ENCODE data around the gene BHLHE23.

Gene BHLHE23

GRCh38 chr20:63026582-63027165 is 19.9 kb upstream of the BHLHE23 start:
- no peak for DNase-seq (ENCODE audit: low read depth in 1 of 2, low spot score in 1 of 2)

- DNase-seq (ENCODE audit: low read depth in 1 of 2, low spot score in 1 of 2) = no peak
Observed at GRCh38 chr20:63025534-63026331, 19.0 kb upstream of the BHLHE23 start.

GRCh38 chr20:63024573-63025392 is 18.0 kb upstream of the BHLHE23 start:
- no peak for DNase-seq (ENCODE audit: low read depth in 1 of 2, low spot score in 1 of 2)

- DNase-seq (ENCODE audit: low read depth in 1 of 2, low spot score in 1 of 2) = no peak
Observed at GRCh38 chr20:63023936-63024571, 17.3 kb upstream of the BHLHE23 start.

GRCh38 chr20:63023071-63023935 is 16.5 kb upstream of the BHLHE23 start:
- DNase-seq (ENCODE audit: low read depth in 1 of 2, low spot score in 1 of 2) = no peak

- no peak for DNase-seq (ENCODE audit: low read depth in 1 of 2, low spot score in 1 of 2)
Observed at GRCh38 chr20:63022501-63022900, 15.7 kb upstream of the BHLHE23 start.

GRCh38 chr20:63021356-63022321 is 14.9 kb upstream of the BHLHE23 start:
- DNase-seq (ENCODE audit: low read depth in 1 of 2, low spot score in 1 of 2) = no peak

GRCh38 chr20:63020681-63021080 is 13.9 kb upstream of the BHLHE23 start:
- DNase-seq (ENCODE audit: low read depth in 1 of 2, low spot score in 1 of 2) = no peak

GRCh38 chr20:63017826-63018411 is 11.2 kb upstream of the BHLHE23 start:
- DNase-seq (ENCODE audit: low read depth in 1 of 2, low spot score in 1 of 2) = no peak

- no peak for DNase-seq (ENCODE audit: low read depth in 1 of 2, low spot score in 1 of 2)
Observed at GRCh38 chr20:63017076-63017825, 10.5 kb upstream of the BHLHE23 start.

- no peak for DNase-seq (ENCODE audit: low read depth in 1 of 2, low spot score in 1 of 2)
Observed at GRCh38 chr20:63016514-63017075, 9.8 kb upstream of the BHLHE23 start.

GRCh38 chr20:63015662-63016361 is 9.0 kb upstream of the BHLHE23 start:
- no peak for DNase-seq (ENCODE audit: low read depth in 1 of 2, low spot score in 1 of 2)

- no peak for DNase-seq (ENCODE audit: low read depth in 1 of 2, low spot score in 1 of 2)
Observed at GRCh38 chr20:63015147-63015661, 8.4 kb upstream of the BHLHE23 start.

GRCh38 chr20:63014710-63015109 is 7.9 kb upstream of the BHLHE23 start:
- no peak for DNase-seq (ENCODE audit: low read depth in 1 of 2, low spot score in 1 of 2)

- DNase-seq (ENCODE audit: low read depth in 1 of 2, low spot score in 1 of 2) = no peak
Observed at GRCh38 chr20:63014287-63014686, 7.5 kb upstream of the BHLHE23 start.

- DNase-seq (ENCODE audit: low read depth in 1 of 2, low spot score in 1 of 2) = no peak
Observed at GRCh38 chr20:63013207-63013606, 6.4 kb upstream of the BHLHE23 start.

- DNase-seq (ENCODE audit: low read depth in 1 of 2, low spot score in 1 of 2) = no peak
Observed at GRCh38 chr20:63011798-63012197, 5.0 kb upstream of the BHLHE23 start.

Data from stimulated activated CD4-positive, alpha-beta T cell treated with anti-CD3 and anti-CD28 coated beads, Interleukin-15, amount 100 ng/mL, for 1 hour (primary cell).